Iris pigment epithelial cell (primary cell): ENCODE measurements around the gene SERPINB1.
"Not testable (repeated sequence)": the region's sequence is repeated elsewhere in the genome, so short reads cannot be mapped to it uniquely, and the experiment has no call there.

Source experiments
- DNase-seq: peaks from one replicate; pipeline ENCODE4 v3.0.0-alpha.2; 2011; ENCODE audit warnings: low read depth

Gene SERPINB1

DNA sequence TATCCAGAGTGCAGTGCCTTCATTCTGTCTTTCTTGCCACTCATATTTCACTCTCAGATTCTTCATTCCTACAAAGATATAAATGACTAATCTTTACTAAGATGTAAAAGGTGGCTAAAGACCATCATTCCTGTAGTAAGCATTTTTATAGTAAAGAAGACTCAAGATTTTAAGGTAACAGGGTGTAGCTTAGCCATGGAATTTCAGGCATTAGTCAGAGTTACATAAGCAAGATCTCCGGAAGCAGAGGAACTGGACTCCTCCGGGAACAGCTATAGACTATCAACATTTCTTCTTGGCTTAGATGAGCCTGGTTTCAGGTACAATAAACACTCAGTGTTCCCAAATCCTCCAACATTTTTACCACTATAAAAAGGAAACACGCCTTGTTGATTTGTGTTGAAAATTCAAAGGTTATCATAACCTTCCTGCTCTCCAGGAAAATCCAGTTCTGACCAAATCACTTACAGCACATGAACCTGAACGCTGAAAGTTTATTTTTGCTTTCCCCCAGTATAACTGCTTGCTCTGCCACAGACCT is 23.7 kb downstream of the SERPINB1 start:
- DNase-seq = peak; percentile 64

DNA sequence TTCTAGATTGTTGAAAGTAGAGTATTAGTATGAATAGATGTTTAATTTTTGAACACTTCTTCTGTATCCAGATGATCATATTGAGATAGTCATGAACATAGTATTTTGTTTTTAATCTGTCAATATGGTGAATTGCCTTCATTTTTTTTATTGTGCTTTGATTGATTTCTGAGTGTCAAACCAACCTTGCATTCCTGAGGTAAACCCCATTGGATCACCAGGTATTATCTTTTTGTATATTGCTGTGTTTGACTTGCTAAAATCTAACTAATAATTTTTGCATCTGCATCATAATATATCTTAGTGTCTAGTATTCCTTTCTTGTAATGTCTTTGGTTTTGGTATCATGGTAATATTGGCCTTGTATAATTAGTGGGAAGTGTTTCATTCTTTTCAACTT is 25.5 kb downstream of the SERPINB1 start:
- no peak for DNase-seq

- DNase-seq = no peak
Observed at GRCh38 chr6:2812695-2813094, 29.0 kb downstream of the SERPINB1 start.

- DNase-seq = peak; percentile 61
Observed at GRCh38 chr6:2810092-2810671, 31.5 kb downstream of the SERPINB1 start.

DNA sequence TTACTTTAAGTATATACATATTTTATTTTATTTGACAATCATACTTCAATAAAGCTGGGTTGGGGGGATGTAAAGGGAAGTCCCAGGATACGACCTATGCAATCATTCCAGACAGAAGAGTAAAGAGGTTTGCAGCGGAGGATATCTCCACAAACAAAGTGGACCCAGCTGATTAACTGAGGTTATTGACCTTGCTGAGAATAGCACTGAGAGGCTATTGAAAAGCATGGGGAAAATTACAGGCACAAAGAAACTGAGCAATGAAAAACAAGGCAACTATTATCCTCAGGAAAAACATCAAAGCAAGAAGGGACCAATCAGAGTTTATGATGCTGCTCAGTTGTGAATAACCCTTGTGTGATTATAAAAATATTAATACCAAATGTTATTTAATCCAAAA is 32.6 kb downstream of the SERPINB1 start:
- no peak for DNase-seq

DNA sequence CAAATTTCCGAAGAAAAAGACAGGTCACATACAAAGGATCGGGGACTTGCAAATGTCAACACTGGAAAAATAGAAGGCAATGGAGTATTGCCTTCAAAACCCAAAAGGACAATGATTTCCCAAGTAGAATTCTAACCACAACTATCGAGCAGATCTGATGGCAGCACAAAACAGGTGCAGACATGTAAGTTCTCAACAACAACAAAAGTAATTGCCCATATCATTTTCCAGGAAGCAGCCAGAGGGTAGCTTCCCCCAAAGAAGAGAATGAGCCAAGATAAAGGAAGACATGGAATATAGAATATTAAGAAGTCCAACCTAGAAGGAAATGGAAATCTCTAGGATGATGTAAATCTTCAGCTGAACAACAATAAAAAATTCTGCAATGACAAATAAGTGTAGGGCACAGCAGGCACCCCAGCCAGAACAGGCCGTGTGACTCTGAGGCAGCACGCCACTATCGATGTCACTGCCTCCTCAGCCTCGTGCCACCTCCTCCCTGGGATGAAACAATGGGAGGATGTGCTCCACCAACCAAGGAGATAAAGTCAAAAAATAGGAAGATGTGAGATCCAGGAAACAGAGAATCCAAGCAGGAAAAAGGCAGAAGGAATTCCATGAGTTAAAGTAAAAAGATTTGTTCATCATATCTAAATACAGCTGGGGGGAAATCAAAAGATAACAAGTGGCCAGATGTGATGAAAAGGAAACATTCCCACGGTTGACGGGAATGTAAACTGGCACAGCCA is 34.1 kb downstream of the SERPINB1 start:
- DNase-seq = no peak

DNA sequence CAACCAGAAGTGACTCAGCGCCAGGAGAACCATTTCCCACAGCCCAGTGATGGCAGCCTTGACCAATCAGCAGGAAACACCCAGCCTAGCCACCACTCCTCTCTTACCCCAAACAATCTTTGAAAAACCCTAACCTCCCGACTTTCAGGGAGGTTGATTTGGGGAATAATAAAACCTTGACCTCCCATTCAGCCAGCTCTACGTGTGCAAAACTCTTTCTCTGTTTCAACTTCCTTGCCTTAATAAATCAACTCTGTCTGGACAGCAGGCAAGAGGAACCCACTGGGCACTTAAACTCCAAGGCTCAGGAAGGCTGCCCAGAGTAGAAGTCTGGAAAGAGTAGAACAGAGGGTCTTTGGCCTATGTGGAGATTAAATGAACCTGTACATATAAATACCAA is 35.0 kb downstream of the SERPINB1 start:
- DNase-seq = no peak

DNA sequence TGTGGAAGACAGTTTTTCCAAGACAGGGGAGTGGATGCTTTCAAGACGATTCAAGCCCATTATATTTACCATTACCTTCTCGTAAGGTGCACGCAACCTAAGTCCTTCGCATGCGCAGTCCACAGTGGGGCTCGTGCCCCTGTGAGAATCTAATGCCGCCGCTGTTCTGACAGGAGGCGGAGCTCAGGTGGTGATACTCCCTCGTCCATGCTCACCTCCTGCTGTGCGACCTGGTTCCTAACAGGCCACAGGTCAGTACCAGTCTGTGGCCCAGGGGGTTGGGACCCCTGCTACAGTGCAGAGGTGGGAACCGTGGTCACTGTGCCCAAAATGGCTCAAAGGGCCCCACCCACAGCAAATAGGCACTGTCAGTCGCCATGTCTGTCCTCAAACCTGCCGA is 36.6 kb downstream of the SERPINB1 start:
- DNase-seq = no peak

- no peak for DNase-seq
Observed at GRCh38 chr6:2804516-2804915, 37.1 kb downstream of the SERPINB1 start.

GRCh38 chr6:2803731-2804429 is 37.8 kb downstream of the SERPINB1 start:
- no peak for DNase-seq

DNA sequence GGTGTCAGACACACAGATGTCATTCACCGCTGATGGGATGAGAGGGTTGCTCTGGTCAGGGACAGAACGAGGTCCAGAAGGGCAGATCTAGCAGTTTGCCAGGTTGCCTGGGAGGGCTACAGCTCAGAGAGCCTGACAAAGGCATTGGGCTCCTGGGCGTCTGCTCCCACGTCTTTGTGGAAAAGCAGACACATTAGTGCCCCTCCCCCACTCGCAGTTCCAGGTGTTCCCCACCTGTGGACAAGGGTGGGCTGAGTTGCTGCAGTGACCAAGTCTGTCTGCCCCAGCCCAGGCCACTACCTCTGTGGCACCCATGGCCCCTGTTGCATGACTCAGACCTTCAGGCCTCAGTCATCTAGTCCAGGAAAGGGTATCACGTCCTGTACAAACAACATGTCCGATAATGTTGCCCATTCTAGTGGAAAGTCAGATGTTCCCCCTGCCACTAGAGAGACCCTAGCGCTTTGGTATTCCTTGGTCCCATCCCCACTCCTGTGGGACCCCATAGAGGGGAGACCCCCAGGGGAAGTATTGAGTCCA is 39.1 kb downstream of the SERPINB1 start:
- DNase-seq = no peak

- not testable (repeated sequence) for DNase-seq
Observed at GRCh38 chr6:2801687-2802086, 40.0 kb downstream of the SERPINB1 start.

GRCh38 chr6:2800552-2801316 is 40.9 kb downstream of the SERPINB1 start:
- DNase-seq = no peak

DNA sequence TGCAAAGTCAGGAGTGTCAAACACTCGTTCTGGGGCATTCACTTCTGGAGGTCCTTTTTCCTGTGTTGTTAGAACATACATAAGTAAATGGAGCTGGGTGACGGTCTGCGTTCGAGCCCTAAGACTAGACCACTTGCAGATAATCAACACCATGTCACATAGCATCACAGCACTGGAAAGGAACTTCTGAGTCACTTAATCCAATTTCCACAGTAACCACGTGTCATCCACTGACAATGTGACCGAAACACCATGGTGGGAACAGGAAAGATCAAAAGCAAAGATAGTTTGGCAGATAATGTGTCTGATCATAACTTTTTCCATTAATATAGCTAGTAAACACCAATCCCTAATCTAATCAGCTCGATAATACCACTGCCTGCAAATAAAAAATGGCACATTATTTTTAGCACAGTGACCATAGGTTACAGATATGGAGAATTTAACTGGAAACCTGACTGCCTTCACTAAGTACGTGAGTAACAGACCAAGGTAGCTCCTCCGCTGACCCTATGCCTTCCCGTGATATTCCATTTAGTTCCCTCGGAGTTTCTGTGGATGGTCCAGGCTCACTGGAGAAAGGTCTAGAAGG is 41.6 kb downstream of the SERPINB1 start:
- DNase-seq = peak; percentile 42

DNA sequence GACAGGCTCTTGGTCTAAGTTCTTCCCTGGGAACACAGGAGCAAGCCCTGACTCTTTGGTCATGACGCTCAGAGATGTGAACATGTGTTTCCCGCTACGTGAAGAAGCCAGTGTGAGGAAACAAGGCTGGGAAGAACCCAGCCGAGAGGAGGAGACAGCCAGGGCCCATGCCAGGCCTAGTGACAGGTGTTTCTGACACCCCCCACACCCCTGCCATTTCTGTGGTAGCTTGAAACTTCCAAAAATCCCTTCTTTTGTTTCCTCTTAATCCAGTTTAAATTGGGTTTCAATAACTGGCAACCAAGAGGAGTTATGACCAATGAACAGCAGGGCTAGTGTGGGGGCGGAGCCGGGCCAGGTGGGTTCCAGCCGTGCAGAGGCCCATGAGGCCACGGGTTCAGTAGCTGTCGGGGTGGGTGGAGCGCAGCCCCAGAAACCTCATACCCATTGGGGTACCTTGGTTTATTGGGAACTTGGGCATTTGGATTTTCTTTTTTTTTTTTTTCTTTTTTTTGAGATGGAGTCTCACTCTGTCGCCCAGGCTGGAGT is 43.0 kb downstream of the SERPINB1 start:
- no peak for DNase-seq

DNA sequence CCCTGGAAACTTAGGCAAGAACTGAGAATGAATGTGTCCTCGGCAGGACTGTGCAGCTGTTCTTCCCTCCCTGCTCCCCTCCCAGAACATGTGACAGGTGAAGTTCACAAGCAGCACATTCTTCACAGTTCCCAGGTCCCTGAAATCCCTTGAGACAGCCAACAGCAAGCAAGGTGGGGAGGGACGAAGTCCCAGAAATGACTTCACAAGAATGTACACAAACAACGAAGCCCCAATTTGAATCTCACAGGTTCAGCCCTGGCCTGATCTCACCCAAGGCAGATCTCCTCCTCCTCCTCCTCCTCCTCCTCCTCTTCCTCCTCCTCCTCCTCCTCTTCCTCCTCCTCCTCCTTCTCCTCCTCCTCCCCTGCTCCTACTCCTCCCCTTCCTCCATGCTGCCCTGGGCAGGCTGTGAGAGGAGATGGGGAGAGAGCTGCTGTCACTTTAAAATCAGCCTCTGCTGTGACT is 44.1 kb downstream of the SERPINB1 start:
- DNase-seq = no peak

DNA sequence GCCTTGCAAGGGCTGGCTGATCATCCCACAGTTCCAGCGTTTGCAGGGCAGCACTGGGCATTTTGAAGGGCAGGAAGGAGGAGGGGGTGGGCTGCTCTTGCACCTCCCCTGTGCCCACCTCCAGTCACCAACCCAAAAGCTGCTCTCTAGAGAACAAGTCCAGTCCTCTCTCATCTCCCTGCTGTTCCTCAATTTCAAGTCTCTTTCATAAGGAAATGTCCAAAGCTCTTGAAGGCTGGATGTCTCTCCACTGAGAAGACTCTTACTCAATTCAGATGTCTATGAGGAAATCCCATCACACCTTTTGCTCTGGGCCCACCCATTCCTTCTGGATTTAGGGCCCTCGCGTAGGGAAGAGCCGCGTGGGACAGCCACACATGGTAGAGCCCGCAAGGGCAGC is 44.8 kb downstream of the SERPINB1 start:
- no peak for DNase-seq

- DNase-seq = no peak
Observed at GRCh38 chr6:2795956-2796355, 45.7 kb downstream of the SERPINB1 start.

- DNase-seq = no peak
Observed at GRCh38 chr6:2795162-2795561, 46.5 kb downstream of the SERPINB1 start.

GRCh38 chr6:2794171-2794730 is 47.4 kb downstream of the SERPINB1 start:
- peak; percentile 25 for DNase-seq
